ENCODE results near the gene DKK1. TPM values are rescaled to one million over a fixed set of nuclear protein-coding genes. Genes with fewer than 3 reads are reported as not detected.
"Not testable (repeated sequence)": the region's sequence is repeated elsewhere in the genome, so short reads cannot be mapped to it uniquely, and the experiment has no call there.

The DKK1 gene
- total and polyA plus RNA-seq, 10 donors, result 0.44 to 7.7 (median 3.5) TPM; not detected in 2

- Histone ChIP-seq H3K4me1 (no peaks in the 10 kb centered on the region), H3K36me3 (no peaks in the 10 kb centered on the region), H3K4me3 (no peak overlapping the region), H3K9me3 (peaks cover 0 to 3% (median 0%) of the 10 kb centered on the region in 8 donors), H3K27me3 (replicated peaks in 1 of 7) (no peaks in the 10 kb centered on the region), H3K27ac (no peak overlapping the region)
- TF ChIP-seq POLR2A (IDR thresholded peaks at IDR 0.05) (no peak), POLR2AphosphoS5 (IDR thresholded peaks at IDR 0.05) (no peak)
- TF ChIP-seq, protein P1, sequence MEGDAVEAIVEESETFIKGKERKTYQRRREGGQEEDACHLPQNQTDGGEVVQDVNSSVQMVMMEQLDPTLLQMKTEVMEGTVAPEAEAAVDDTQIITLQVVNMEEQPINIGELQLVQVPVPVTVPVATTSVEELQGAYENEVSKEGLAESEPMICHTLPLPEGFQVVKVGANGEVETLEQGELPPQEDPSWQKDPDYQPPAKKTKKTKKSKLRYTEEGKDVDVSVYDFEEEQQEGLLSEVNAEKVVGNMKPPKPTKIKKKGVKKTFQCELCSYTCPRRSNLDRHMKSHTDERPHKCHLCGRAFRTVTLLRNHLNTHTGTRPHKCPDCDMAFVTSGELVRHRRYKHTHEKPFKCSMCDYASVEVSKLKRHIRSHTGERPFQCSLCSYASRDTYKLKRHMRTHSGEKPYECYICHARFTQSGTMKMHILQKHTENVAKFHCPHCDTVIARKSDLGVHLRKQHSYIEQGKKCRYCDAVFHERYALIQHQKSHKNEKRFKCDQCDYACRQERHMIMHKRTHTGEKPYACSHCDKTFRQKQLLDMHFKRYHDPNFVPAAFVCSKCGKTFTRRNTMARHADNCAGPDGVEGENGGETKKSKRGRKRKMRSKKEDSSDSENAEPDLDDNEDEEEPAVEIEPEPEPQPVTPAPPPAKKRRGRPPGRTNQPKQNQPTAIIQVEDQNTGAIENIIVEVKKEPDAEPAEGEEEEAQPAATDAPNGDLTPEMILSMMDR (IDR thresholded peaks at IDR 0.05 in 8 of 11, conservative IDR thresholded peaks at IDR 0.05 in 3 of 11), result no peak
- intact Hi-C loops (cut with DNase I; ENCODE audit: low total_unique reads), result no loop called here
- WGBS, 5 donors, result 17 to 36% (median 28%) methylated on average over 1 of the region's 1 CpG
- no peak for DNase-seq
Observed at GRCh38 chr10:52359441-52359840, 45.4 kb downstream of the DKK1 start.

GRCh38 chr10:52365547-52366432 is 51.7 kb downstream of the DKK1 start:
- WGBS, 5 donors, result 89 to 95% (median 90%) methylated on average over 19 to 21 of the region's 21 CpGs
- H3K4me3 ChIP-seq; intact Hi-C loops (cut with DNase I; ENCODE audit: low total_unique reads); H3K27me3 ChIP-seq (replicated peaks in 1 of 7); DNase-seq; H3K36me3 ChIP-seq; H3K4me1 ChIP-seq; H3K27ac ChIP-seq: not testable (repeated sequence)
- H3K9me3 ChIP-seq, result peaks cover 0 to 13% (median 0%) of the 10 kb centered on the region in 8 donors

Measured in spleen (tissue), 11 donors.